Bronchial epithelial cell (primary cell): ENCODE measurements around the gene PRKG1. TPM values are rescaled to one million over a fixed set of nuclear protein-coding genes. Genes with fewer than 3 reads are reported as not detected.

Experiments
- DNase-seq: peaks from one replicate; pipeline ENCODE4 v3.0.0-alpha.2; 2010; ENCODE audit warnings: low read depth
- FAIRE-seq: peaks from 2 replicates; lab custom pipeline; 2011; peaks lifted over from hg19 to GRCh38; lab: Jason Lieb, UNC
- H3K27me3 ChIP-seq: 2 replicates; pipeline ENCODE4 v1.5.1; 2011; ENCODE audit warnings: low read length; ENCODE audit not compliant: control insufficient read depth, insufficient read depth
- H3K36me3 ChIP-seq: 2 replicates; pipeline ENCODE4 v1.5.1; 2011; ENCODE audit warnings: low read length; ENCODE audit not compliant: control insufficient read depth, insufficient read depth
- H3K4me3 ChIP-seq: 2 replicates; pipeline ENCODE4 v1.5.1; 2011; ENCODE audit warnings: mild to moderate bottlenecking, low read depth, low read length, control low read depth
- total RNA-seq: library from RNA; depleted of rRNA; stranded (reverse); fragments of >200 nt; gene quantifications from 2 replicates; pipeline ENCODE4 v1.2.1, GENCODE V29; 2014
- TF ChIP-seq, protein P1 (sequence below): IDR thresholded peaks from 2 replicates; pipeline ENCODE4 v1.5.1; 2011; ENCODE audit warnings: mild to moderate bottlenecking, moderate library complexity, low read length, control low read depth, inconsistent platforms; ENCODE audit not compliant: insufficient read depth, severe bottlenecking

PRKG1 gene
- total RNA-seq, 1 donor from 2014 or later: 0.26 TPM

DNA sequence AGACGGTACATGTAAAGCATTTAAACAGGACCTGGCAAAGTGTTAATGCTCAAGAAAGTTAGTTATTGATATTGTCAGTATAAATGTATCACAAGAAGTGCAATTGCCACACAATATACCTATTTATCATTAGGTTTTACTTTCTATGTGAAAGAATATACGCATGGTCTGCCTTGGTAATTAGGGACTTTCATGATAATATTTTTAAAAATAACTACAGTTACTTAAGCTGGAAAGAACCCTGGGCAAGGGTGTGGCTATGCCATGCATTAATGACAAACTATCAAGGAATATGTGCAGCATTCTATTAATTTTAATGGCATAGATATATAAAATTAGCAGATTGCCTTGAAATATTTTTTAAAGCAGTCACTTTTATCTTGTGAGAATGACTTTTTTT, 433.9 kb downstream of the PRKG1 start:
- TF ChIP-seq, protein P1, sequence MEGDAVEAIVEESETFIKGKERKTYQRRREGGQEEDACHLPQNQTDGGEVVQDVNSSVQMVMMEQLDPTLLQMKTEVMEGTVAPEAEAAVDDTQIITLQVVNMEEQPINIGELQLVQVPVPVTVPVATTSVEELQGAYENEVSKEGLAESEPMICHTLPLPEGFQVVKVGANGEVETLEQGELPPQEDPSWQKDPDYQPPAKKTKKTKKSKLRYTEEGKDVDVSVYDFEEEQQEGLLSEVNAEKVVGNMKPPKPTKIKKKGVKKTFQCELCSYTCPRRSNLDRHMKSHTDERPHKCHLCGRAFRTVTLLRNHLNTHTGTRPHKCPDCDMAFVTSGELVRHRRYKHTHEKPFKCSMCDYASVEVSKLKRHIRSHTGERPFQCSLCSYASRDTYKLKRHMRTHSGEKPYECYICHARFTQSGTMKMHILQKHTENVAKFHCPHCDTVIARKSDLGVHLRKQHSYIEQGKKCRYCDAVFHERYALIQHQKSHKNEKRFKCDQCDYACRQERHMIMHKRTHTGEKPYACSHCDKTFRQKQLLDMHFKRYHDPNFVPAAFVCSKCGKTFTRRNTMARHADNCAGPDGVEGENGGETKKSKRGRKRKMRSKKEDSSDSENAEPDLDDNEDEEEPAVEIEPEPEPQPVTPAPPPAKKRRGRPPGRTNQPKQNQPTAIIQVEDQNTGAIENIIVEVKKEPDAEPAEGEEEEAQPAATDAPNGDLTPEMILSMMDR: no peak

DNA sequence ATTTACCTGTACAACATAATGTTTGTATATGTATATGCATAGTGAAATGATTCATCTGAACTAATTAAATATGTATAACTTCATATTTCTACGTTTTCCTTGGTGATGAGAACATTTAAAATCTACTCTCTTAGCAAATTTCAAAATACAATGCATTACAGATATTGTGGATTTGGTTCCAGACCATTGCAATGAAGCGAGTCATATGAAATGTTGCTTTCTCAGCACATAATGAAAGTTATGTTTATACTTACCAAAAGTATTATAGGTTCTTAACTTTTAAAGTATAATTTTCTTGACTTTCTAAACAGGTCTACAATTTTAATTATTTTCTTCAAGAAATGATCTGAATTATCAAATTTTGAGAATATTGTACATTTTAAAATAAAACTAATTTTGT, 435.9 kb downstream of the PRKG1 start:
- DNase-seq (peak; percentile 10), FAIRE-seq (no peak)
- no peak overlapping the region for H3K4me3 ChIP-seq
- no peaks in the 10 kb centered on the region for H3K36me3 ChIP-seq
- H3K27me3 ChIP-seq: no peaks in the 10 kb centered on the region
- TF ChIP-seq, protein P1: no peak

More for the DNA sequence above, 433.9 kb downstream of the PRKG1 start:
- Histone ChIP-seq H3K36me3 (no peaks in the 10 kb centered on the region), H3K4me3 (no peak overlapping the region), H3K27me3 (no peaks in the 10 kb centered on the region)
- FAIRE-seq: no peak
- DNase-seq: no peak

DNA sequence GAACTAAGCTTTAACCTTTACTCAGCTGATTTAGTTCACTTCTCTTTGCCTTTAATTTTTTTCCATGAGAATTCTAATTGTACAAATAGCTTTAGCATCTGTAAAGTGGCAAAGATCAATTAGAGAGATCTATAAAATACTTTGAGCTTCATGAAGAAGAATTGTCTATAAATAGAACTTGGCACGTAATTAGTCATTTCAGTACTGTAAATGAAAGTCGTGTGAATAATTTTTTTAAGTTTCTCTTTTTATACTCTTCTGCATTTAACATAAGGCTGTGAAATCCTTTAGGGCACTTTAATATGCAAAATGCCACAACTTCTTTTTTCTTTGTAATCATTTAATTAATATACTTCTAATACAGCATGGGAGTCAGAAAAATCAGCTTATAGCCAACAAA, 447.3 kb downstream of the PRKG1 start:
- Histone ChIP-seq H3K27me3 (no peaks in the 10 kb centered on the region), H3K36me3 (no peaks in the 10 kb centered on the region), H3K4me3 (no peak overlapping the region)
- FAIRE-seq: no peak
- DNase-seq: no peak
- TF ChIP-seq, protein P1: no peak

DNA sequence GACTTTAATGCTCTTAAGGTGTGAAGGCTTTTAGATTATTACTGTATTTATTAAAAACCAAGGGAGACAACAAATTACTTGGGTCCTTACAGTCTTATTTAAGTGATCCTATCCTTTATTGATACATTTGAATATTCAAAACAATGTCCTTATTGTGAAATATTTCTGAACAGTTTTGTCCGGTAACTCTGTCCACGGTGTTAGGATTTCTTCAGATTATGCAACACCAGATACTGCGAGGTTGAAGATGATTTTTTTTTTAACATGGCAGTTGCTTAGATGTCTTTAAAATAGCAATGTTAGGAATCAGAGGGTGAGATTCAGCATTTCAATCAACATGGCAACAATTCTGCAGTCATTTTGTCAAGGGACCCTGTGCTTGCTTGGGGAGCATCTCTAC, 448.6 kb downstream of the PRKG1 start:
- TF ChIP-seq, protein P1: no peak
- Histone ChIP-seq H3K36me3 (no peaks in the 10 kb centered on the region), H3K4me3 (no peak overlapping the region), H3K27me3 (no peaks in the 10 kb centered on the region)
- FAIRE-seq: no peak
- peak; percentile 22 for DNase-seq

DNA sequence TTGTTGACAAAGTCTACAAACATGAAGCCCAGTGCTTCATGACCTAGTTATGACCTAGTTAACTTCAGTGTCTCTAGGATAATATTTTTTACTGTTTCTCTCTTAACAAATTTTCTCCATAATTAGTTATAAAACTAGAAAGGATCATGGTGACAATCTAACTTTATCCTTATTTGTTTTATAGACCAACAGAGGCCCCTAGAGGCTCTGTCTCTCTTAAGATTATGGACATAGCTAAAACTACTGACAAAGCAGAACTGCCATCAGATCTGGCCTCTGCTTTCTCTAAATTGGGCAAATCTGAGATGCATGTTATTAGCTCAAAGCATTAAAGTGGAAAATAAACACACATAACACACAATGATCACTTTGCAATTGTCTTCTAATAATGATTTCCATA, 449.2 kb downstream of the PRKG1 start:
- no peak overlapping the region for H3K4me3 ChIP-seq
- no peaks in the 10 kb centered on the region for H3K27me3 ChIP-seq
- DNase-seq (no peak), FAIRE-seq (no peak)
- H3K36me3 ChIP-seq: no peaks in the 10 kb centered on the region
- TF ChIP-seq, protein P1: no peak

DNA sequence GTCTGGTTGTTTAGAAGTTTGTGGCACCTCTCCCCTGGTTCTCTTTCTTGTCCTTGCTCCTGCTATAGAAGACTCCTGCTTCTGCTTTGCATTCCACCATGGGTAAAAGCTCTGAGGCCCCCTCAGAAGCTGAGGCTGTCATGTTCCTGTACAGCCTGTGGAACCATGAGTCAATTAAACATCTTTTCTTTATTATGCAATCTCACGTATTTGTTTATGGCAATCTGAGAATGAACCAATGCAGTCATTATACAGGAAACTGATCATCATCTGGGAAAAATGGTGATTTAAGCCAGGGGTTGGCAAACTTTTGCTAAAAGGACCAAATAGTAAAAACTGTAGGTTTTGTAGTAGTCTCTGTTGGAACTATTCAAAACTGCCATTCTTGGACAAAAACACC, 449.8 kb downstream of the PRKG1 start:
- no peaks in the 10 kb centered on the region for H3K36me3 ChIP-seq
- FAIRE-seq (no peak), DNase-seq (peak; percentile 49)
- TF ChIP-seq, protein P1: no peak
- no peak overlapping the region for H3K4me3 ChIP-seq
- no peaks in the 10 kb centered on the region for H3K27me3 ChIP-seq
